CD8-positive, alpha-beta memory T cell (primary cell): ENCODE data around the gene HS6ST3. TPM values are rescaled to one million over a fixed set of nuclear protein-coding genes. Genes with fewer than 3 reads are reported as not detected.

Experiments used
- CTCF ChIA-PET: fragments of 350-600 bp; sonication (Branson Sonifier 250); formaldehyde crosslinking; loops from one replicate; lab custom pipeline; 2021; ENCODE audit warnings: antibody characterized with exemption; lab: Charles Lee
- POLR2A ChIA-PET: fragments of 350-600 bp; sonication (Branson Sonifier 250); formaldehyde crosslinking; loops from one replicate; lab custom pipeline; 2021; ENCODE audit warnings: antibody characterized with exemption; lab: Charles Lee
- DNase-seq, 5 donors: peaks; one replicate each; pipeline versions ENCODE4 v3.0.0 to v3.0.0-alpha.2; 2020 to 2022; ENCODE audit warnings: mixed read lengths in 1 of 5
- H3K27ac ChIP-seq: one replicate; pipeline ENCODE4 v1.7.0; 2013; ENCODE audit warnings: low read depth, mild to moderate bottlenecking, low read length, moderate library complexity
- H3K27me3 ChIP-seq: 2 replicates; pipeline ENCODE4 v1.7.0; 2013; ENCODE audit warnings: low read length, mild to moderate bottlenecking; ENCODE audit not compliant: insufficient read depth, poor library complexity, severe bottlenecking
- H3K36me3 ChIP-seq: 2 replicates; pipeline ENCODE4 v1.7.0; 2013; ENCODE audit warnings: mild to moderate bottlenecking, low read length, moderate library complexity; ENCODE audit not compliant: insufficient read depth
- H3K4me1 ChIP-seq: 2 replicates; pipeline ENCODE4 v1.7.0; 2013; ENCODE audit warnings: mild to moderate bottlenecking, low read length, moderate library complexity; ENCODE audit not compliant: insufficient read depth
- H3K4me3 ChIP-seq: 2 replicates; pipeline ENCODE4 v1.7.0; 2013; ENCODE audit warnings: mild to moderate bottlenecking, low read length
- H3K9me3 ChIP-seq: 2 replicates; pipeline ENCODE4 v1.7.0; 2013; ENCODE audit warnings: mild to moderate bottlenecking, low read length
- H3K27ac Mint-ChIP-seq, 8 donors: one replicate each; pipeline ENCODE4 v1.8.0; 2020 to 2021; ENCODE audit warnings: mixed read lengths in 8 of 8, mild to moderate bottlenecking in 6 of 8, inconsistent platforms in 3 of 8, moderate library complexity in 3 of 8
- H3K27me3 Mint-ChIP-seq, 2 donors: one replicate each; pipeline ENCODE4 v1.8.0; 2020 to 2021; ENCODE audit warnings: mixed read lengths in 2 of 2, mild to moderate bottlenecking in 1 of 2, moderate library complexity in 1 of 2
- H3K36me3 Mint-ChIP-seq, 3 donors: one replicate each; pipeline ENCODE4 v1.8.0; 2020 to 2021; ENCODE audit warnings: mixed read lengths in 3 of 3, inconsistent platforms in 1 of 3, mild to moderate bottlenecking in 1 of 3
- H3K4me1 Mint-ChIP-seq, 3 donors: one replicate each; pipeline ENCODE4 v1.8.0; 2020 to 2021; ENCODE audit warnings: mixed read lengths in 3 of 3, inconsistent platforms in 1 of 3, mild to moderate bottlenecking in 1 of 3
- H3K4me3 Mint-ChIP-seq, 7 donors: one replicate each; pipeline ENCODE4 v1.8.0; 2020 to 2021; ENCODE audit warnings: mixed read lengths in 7 of 7, mild to moderate bottlenecking in 6 of 7, moderate library complexity in 4 of 7, inconsistent platforms in 2 of 7
- H3K9me3 Mint-ChIP-seq, 5 donors: one replicate each; pipeline ENCODE4 v1.8.0; 2020 to 2022; ENCODE audit warnings: mixed read lengths in 5 of 5, mild to moderate bottlenecking in 3 of 5, moderate library complexity in 2 of 5, inconsistent platforms in 1 of 5
- polyA plus RNA-seq: library from polyadenylated mRNA; unstranded; fragments of 300-500 nt; fragmentation: Illumina TruSeq; gene quantifications from one replicate; pipeline ENCODE4 v1.2.3, GENCODE V29; 2021
- total RNA-seq, 2 experiments: library from RNA; stranded (reverse); gene quantifications; one replicate each; pipeline ENCODE4 v1.2.3, GENCODE V29; 2021

HS6ST3 gene
- total and polyA plus RNA-seq, 3 experiments from 2014 or later = not detected

DNA sequence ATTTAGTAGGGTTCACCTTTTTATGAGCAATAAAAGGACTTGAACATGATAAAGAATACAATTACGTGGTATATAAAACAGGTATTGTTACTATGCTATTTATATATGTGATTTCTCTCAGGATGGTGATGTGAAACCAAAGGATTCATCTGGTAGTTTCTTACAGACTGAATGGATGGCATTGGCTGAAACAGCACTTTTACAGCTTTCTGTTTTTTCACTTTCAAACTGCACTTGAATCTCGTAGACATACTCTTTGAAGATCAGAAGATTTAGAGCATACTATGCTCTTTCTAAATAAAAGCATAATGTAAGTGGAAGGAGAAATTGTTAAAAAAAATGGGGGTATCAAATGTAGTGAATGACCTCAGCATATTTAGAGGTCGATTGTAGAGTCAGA is 354.8 kb downstream of the HS6ST3 start:
- no peaks in the 10 kb centered on the region for H3K36me3 Mint-ChIP-seq
- H3K9me3 Mint-ChIP-seq = peaks cover 6 to 23% (median 8%) of the 10 kb centered on the region in 5 donors
- CTCF ChIA-PET = no interaction called here
- Histone ChIP-seq H3K4me1 (no peaks in the 10 kb centered on the region), H3K4me3 (no peak overlapping the region), H3K9me3 (peaks cover under 1% of the 10 kb centered on the region), H3K27ac (no peak overlapping the region), H3K27me3 (no peaks in the 10 kb centered on the region), H3K36me3 (no peaks in the 10 kb centered on the region)
- no peaks in the 10 kb centered on the region for H3K4me1 Mint-ChIP-seq
- POLR2A ChIA-PET = no interaction called here
- H3K27ac Mint-ChIP-seq = no peak overlapping the region
- H3K4me3 Mint-ChIP-seq = no peak overlapping the region
- DNase-seq = no peak
- no peaks in the 10 kb centered on the region for H3K27me3 Mint-ChIP-seq

DNA sequence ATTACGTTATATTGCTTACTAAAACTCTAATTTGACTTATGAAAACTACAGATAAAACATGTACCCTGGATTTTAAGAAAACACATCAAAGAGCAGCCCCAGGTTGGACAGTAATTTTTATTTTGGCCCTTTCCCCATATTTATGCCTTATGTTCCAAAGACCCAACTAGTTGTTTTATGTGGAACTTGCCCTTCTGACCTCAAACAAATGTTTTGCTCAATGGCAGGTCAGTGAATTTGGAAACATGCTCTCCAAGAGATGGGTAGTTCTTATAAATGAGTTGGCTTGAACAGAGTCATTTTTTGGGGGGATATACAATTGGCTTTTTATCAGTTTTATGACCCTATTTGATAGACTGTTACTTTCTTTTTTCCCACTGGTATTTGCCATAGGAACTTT is 360.0 kb downstream of the HS6ST3 start:
- no peaks in the 10 kb centered on the region for H3K36me3 Mint-ChIP-seq
- CTCF ChIA-PET = no interaction called here
- Histone ChIP-seq H3K9me3 (no peaks in the 10 kb centered on the region), H3K27me3 (no peaks in the 10 kb centered on the region), H3K4me1 (no peaks in the 10 kb centered on the region), H3K4me3 (no peak overlapping the region), H3K27ac (no peak overlapping the region), H3K36me3 (no peaks in the 10 kb centered on the region)
- no peaks in the 10 kb centered on the region for H3K4me1 Mint-ChIP-seq
- POLR2A ChIA-PET = no interaction called here
- H3K9me3 Mint-ChIP-seq = peaks cover 0 to 17% (median under 1%) of the 10 kb centered on the region in 5 donors
- H3K27me3 Mint-ChIP-seq = no peaks in the 10 kb centered on the region
- H3K4me3 Mint-ChIP-seq = no peak overlapping the region
- DNase-seq = no peak
- no peak overlapping the region for H3K27ac Mint-ChIP-seq

DNA sequence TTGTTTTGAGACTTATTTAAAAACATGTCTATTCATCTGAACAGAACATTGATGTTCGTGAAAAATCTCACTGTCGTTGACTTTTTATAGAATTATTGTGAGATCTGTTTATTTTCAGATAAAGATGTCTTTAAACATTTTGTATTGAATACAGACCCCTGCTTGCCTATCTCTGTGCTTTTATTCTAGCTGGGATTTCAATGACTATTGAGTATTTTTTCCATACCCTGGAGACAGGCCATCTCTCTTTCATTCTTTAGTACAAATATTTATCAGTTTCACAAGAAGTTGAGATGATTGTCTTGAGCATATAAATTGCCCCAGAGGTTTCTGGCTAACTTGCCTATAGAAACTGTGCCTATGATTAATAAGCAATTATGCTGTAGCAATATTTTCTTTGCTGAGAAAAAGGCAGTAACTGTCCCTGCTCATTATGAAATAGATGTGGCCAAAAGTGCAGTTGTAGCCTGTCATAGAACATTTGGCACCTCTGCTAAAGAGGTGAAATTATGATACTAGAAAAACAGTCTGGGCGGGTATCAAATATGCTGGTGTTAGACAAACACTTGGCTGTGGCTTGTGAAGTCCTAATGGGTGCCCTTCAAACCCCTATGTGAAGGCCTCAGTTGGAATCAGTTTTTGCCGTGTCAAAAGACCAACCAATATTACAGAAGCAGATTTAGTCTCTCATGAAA is 360.6 kb downstream of the HS6ST3 start:
- ChIA-PET POLR2A (no interaction called here), CTCF (no interaction called here)
- no peak for DNase-seq
- Histone ChIP-seq H3K36me3 (no peaks in the 10 kb centered on the region), H3K27ac (no peak overlapping the region), H3K4me1 (no peaks in the 10 kb centered on the region), H3K9me3 (no peaks in the 10 kb centered on the region), H3K4me3 (no peak overlapping the region), H3K27me3 (no peaks in the 10 kb centered on the region)
- Mint-ChIP-seq H3K4me3 (no peak overlapping the region), H3K27ac (no peak overlapping the region), H3K9me3 (peaks cover 0 to 17% (median 0%) of the 10 kb centered on the region in 5 donors), H3K36me3 (no peaks in the 10 kb centered on the region), H3K4me1 (no peaks in the 10 kb centered on the region), H3K27me3 (no peaks in the 10 kb centered on the region)

DNA sequence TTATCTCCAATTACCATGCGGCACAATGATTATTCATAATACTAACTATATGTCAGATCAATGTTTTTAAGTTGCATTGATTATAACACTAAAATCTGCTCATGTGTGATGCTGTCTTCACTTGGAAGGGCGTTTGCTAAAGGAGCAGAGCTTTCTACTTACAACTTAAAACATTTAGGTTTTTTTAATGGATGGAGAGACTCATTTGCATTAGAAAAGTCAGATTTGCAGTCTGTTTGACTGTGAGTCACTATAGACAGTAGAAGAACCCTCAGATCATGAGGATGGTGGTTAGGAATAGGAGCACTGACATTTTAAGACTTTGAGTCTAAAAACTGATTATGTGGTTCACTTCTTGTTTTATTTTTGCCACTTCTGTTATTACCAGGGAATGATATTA is 364.6 kb downstream of the HS6ST3 start:
- H3K27ac ChIP-seq = no peak overlapping the region
- H3K4me3 ChIP-seq = no peak overlapping the region
- no peaks in the 10 kb centered on the region for H3K4me1 Mint-ChIP-seq
- H3K27me3 Mint-ChIP-seq = no peaks in the 10 kb centered on the region
- no peak overlapping the region for H3K4me3 Mint-ChIP-seq
- H3K36me3 Mint-ChIP-seq = no peaks in the 10 kb centered on the region
- no peak overlapping the region for H3K27ac Mint-ChIP-seq
- H3K9me3 ChIP-seq = no peaks in the 10 kb centered on the region
- CTCF ChIA-PET = no interaction called here
- DNase-seq = no peak
- no peaks in the 10 kb centered on the region for H3K27me3 ChIP-seq
- peaks cover 0 to 5% (median 4%) of the 10 kb centered on the region in 5 donors for H3K9me3 Mint-ChIP-seq
- no peaks in the 10 kb centered on the region for H3K4me1 ChIP-seq
- H3K36me3 ChIP-seq = no peaks in the 10 kb centered on the region
- POLR2A ChIA-PET = no interaction called here

DNA sequence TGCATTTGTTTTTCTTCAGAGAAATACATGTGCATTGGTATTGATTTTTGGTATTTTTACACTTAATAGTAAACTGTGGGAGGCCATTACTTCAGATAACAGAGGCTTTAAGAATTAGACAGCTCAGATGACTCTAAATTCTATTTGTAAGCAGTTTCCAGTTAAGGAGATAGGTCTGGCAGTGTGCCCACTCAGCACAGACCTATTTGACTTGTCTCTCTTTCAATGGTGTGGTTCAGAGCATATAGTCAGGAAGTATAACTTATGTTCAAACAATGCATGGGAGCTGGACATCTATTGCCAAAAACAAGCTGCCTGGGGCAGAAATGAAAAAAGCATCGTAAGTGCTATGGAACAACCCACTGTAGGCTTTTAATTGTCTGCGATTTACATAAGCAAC is 370.7 kb downstream of the HS6ST3 start:
- H3K9me3 Mint-ChIP-seq = peaks cover 0 to 15% (median 8%) of the 10 kb centered on the region in 5 donors
- H3K4me3 Mint-ChIP-seq = no peak overlapping the region
- H3K9me3 ChIP-seq = no peaks in the 10 kb centered on the region
- H3K27ac ChIP-seq = no peak overlapping the region
- no peak for DNase-seq
- ChIA-PET POLR2A (no interaction called here), CTCF (no interaction called here)
- H3K27me3 Mint-ChIP-seq = no peaks in the 10 kb centered on the region
- H3K27me3 ChIP-seq = no peaks in the 10 kb centered on the region
- H3K4me1 ChIP-seq = no peaks in the 10 kb centered on the region
- no peaks in the 10 kb centered on the region for H3K36me3 Mint-ChIP-seq
- H3K36me3 ChIP-seq = no peaks in the 10 kb centered on the region
- H3K4me3 ChIP-seq = no peak overlapping the region
- no peak overlapping the region for H3K27ac Mint-ChIP-seq
- H3K4me1 Mint-ChIP-seq = no peaks in the 10 kb centered on the region

DNA sequence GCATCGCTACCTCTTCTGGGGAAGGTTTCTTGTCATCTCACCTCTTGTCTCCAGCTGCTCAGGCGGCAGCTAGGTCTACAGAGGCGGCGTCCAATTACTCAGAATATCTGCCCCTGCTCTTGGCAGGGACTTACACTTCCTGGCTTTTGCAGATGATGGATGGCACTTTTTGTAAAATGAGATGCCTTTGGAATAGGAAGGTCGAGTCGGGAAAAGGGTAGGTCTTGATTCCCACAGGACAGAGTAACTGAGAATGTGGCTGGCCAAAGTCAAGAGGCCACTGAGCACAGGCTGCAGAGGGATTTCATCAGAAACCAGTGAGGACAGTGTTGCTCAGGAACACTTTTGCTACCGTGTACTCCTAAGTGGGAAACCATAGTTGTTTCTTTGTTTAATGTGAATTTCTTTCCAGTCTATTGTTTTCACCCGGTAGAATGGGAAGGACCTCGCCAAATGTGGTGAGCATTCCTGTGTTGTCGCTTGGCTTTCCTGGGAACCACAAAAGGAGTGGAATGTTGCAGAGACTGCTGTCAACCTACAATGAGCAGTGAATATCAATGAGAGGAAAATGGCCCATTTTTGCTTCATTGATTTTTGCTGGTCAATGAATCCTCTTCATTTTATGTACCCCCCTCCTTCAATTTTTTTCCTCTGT is 383.7 kb downstream of the HS6ST3 start:
- no peak overlapping the region for H3K27ac Mint-ChIP-seq
- Histone ChIP-seq H3K9me3 (no peaks in the 10 kb centered on the region), H3K36me3 (no peaks in the 10 kb centered on the region), H3K4me3 (no peak overlapping the region), H3K27me3 (no peaks in the 10 kb centered on the region), H3K4me1 (no peaks in the 10 kb centered on the region), H3K27ac (no peak overlapping the region)
- H3K36me3 Mint-ChIP-seq = no peaks in the 10 kb centered on the region
- H3K4me1 Mint-ChIP-seq = no peaks in the 10 kb centered on the region
- CTCF ChIA-PET = no interaction called here
- H3K9me3 Mint-ChIP-seq = peaks cover 4 to 12% (median 6%) of the 10 kb centered on the region in 5 donors
- no peaks in the 10 kb centered on the region for H3K27me3 Mint-ChIP-seq
- no peak for DNase-seq
- H3K4me3 Mint-ChIP-seq = no peak overlapping the region
- POLR2A ChIA-PET = no interaction called here

DNA sequence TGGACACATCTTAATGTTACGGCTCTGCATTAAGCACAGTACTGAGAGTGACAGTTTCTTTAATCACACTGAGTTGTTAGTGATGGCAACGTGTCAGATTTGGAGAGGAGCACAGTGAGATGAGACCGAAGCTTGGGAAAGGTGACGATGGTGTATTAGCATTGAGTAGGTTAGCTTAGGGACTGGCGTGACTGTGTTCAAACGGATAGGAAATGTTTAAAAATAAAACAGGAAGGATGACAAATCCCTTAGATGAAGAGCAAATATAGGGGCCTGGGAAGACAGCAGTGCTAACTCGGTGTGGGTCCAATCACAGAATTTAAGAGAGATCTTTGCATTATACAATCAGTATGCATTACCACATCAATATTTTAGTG is 384.3 kb downstream of the HS6ST3 start:
- Mint-ChIP-seq H3K27me3 (no peaks in the 10 kb centered on the region), H3K36me3 (no peaks in the 10 kb centered on the region), H3K9me3 (peaks cover 4 to 12% (median 7%) of the 10 kb centered on the region in 5 donors), H3K4me3 (no peak overlapping the region), H3K4me1 (no peaks in the 10 kb centered on the region), H3K27ac (no peak overlapping the region)
- CTCF ChIA-PET = no interaction called here
- H3K4me1 ChIP-seq = no peaks in the 10 kb centered on the region
- H3K27ac ChIP-seq = no peak overlapping the region
- H3K9me3 ChIP-seq = no peaks in the 10 kb centered on the region
- no peak for DNase-seq
- no peaks in the 10 kb centered on the region for H3K36me3 ChIP-seq
- no peak overlapping the region for H3K4me3 ChIP-seq
- no peaks in the 10 kb centered on the region for H3K27me3 ChIP-seq
- POLR2A ChIA-PET = no interaction called here

DNA sequence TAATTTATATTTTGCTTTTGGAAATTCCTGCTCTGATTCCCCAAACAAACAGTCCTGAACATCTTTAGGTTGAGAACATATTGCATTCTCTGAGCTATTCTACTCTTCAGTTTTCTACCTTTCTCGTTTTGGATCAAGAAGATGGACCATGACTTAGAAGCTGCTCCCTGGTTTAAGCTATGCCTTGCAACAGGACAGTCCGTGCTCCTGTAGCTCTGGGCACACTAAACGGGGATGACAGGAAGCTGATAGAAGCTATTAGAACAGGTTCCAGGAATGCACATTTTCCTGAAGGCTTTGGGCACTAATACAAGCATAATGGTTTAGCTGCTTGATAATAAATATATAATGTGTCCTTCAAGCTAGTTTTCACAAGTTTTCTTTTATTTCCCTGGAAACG is 385.2 kb downstream of the HS6ST3 start:
- H3K27me3 Mint-ChIP-seq = no peaks in the 10 kb centered on the region
- Histone ChIP-seq H3K4me3 (no peak overlapping the region), H3K27ac (no peak overlapping the region), H3K27me3 (no peaks in the 10 kb centered on the region), H3K9me3 (no peaks in the 10 kb centered on the region), H3K36me3 (no peaks in the 10 kb centered on the region), H3K4me1 (no peaks in the 10 kb centered on the region)
- H3K9me3 Mint-ChIP-seq = peaks cover 4 to 12% (median 7%) of the 10 kb centered on the region in 5 donors
- H3K4me1 Mint-ChIP-seq = no peaks in the 10 kb centered on the region
- no peaks in the 10 kb centered on the region for H3K36me3 Mint-ChIP-seq
- CTCF ChIA-PET = no interaction called here
- H3K27ac Mint-ChIP-seq = no peak overlapping the region
- no peak overlapping the region for H3K4me3 Mint-ChIP-seq
- POLR2A ChIA-PET = no interaction called here
- no peak for DNase-seq
